H1 (cell line): Measurements from ENCODE around the gene IRF8. TPM values are rescaled to one million over a fixed set of nuclear protein-coding genes. Genes with fewer than 3 reads are reported as not detected.

ENCODE experiments used
- CTCF ChIA-PET: fragments of 300-600 bp; sonication (Branson Sonifier 250); formaldehyde crosslinking; loops from one replicate; lab custom pipeline; 2021; ENCODE audit not compliant: partially characterized antibody; lab: Charles Lee
- POLR2A ChIA-PET: fragments of 300-600 bp; sonication (Branson Sonifier 250); formaldehyde crosslinking; loops from one replicate; lab custom pipeline; 2021; ENCODE audit warnings: inconsistent platforms; ENCODE audit not compliant: partially characterized antibody; lab: Charles Lee
- DNase-seq, 2 experiments: peaks; one replicate each; pipeline versions ENCODE4 v3.0.0 to v3.0.0-alpha.2; 2010 to 2022; ENCODE audit warnings: low spot score in 2 of 2, low read depth in 1 of 2, mixed read lengths in 1 of 2
- FAIRE-seq: peaks from 2 replicates; lab custom pipeline; 2011; peaks lifted over from hg19 to GRCh38; lab: Jason Lieb, UNC
- H2AFZ ChIP-seq: 2 replicates; pipeline ENCODE4 v1.8.1; 2012; ENCODE audit warnings: low read length, inconsistent platforms
- H2AK5ac ChIP-seq: 2 replicates; pipeline ENCODE4 v1.6.1; 2013; ENCODE audit warnings: low read depth, low read length
- H2BK120ac ChIP-seq: replicated peaks from 2 replicates; pipeline ENCODE3; 2013; ENCODE audit warnings: low read depth, low read length, inconsistent platforms
- H2BK12ac ChIP-seq: 2 replicates; pipeline ENCODE4 v1.6.1; 2013; ENCODE audit warnings: low read depth, low read length
- H2BK15ac ChIP-seq: 2 replicates; pipeline ENCODE4 v1.6.1; 2013; ENCODE audit warnings: low read length
- H2BK20ac ChIP-seq: 2 replicates; pipeline ENCODE4 v1.6.1; 2013; ENCODE audit warnings: low read length
- H2BK5ac ChIP-seq: 2 replicates; pipeline ENCODE4 v1.6.1; 2013; ENCODE audit warnings: low read depth, low read length
- H3K14ac ChIP-seq: 2 replicates; pipeline ENCODE4 v1.6.1; 2013; ENCODE audit warnings: inconsistent platforms; ENCODE audit not compliant: insufficient read length
- H3K18ac ChIP-seq: 2 replicates; pipeline ENCODE4 v1.6.1; 2013; ENCODE audit warnings: low read length; ENCODE audit errors: extremely low read depth
- H3K23ac ChIP-seq: 2 replicates; pipeline ENCODE4 v1.6.1; 2013; ENCODE audit warnings: inconsistent platforms; ENCODE audit not compliant: insufficient read length
- H3K23me2 ChIP-seq: 2 replicates; pipeline ENCODE4 v1.6.1; 2013; ENCODE audit warnings: low read depth, low read length
- H3K27ac ChIP-seq: 2 replicates; pipeline ENCODE4 v1.6.1; 2011; ENCODE audit warnings: low read depth, low read length, inconsistent platforms
- H3K27me3 ChIP-seq, 4 experiments: replicated peaks in 1 of 4; 1 replicate in 1 of 4; 2 replicates in 3 of 4; pipeline versions ENCODE4 v1.6.1 to v1.8.1; 2011 to 2013; ENCODE audit warnings: low read length in 3 of 4, mild to moderate bottlenecking in 3 of 4, inconsistent platforms in 2 of 4, mixed read lengths in 2 of 4, moderate library complexity in 1 of 4; ENCODE audit not compliant: control insufficient read depth in 3 of 4, insufficient read depth in 3 of 4; ENCODE audit errors: extremely low read depth in 1 of 4
- H3K36me3 ChIP-seq, 4 experiments: 2 replicates each; pipeline versions ENCODE4 v1.6.1 to v1.8.1; 2011 to 2013; ENCODE audit warnings: mild to moderate bottlenecking in 4 of 4, low read length in 3 of 4, moderate library complexity in 2 of 4, control low read depth in 1 of 4, inconsistent platforms in 1 of 4; ENCODE audit not compliant: insufficient read depth in 4 of 4, control insufficient read depth in 2 of 4
- H3K4ac ChIP-seq: replicated peaks from 2 replicates; pipeline ENCODE3; 2013; ENCODE audit warnings: low read length, low read depth, mixed read lengths, inconsistent platforms; ENCODE audit not compliant: insufficient read length
- H3K4me1 ChIP-seq, 4 experiments: replicated peaks in 1 of 4; 1 replicate in 1 of 4; 2 replicates in 3 of 4; pipeline versions ENCODE4 v1.6.1 to v1.8.1; 2011 to 2013; ENCODE audit warnings: low read length in 3 of 4, inconsistent platforms in 2 of 4, mixed read lengths in 1 of 4; ENCODE audit not compliant: insufficient read depth in 4 of 4, control insufficient read depth in 3 of 4
- H3K4me2 ChIP-seq, 2 experiments: 2 replicates each; pipeline versions ENCODE4 v1.6.1 to v1.8.1; 2011 to 2013; ENCODE audit warnings: low read depth in 2 of 2, low read length in 2 of 2, control low read depth in 1 of 2, inconsistent platforms in 1 of 2, mild to moderate bottlenecking in 1 of 2; ENCODE audit not compliant: insufficient read depth in 1 of 2
- H3K4me3 ChIP-seq, 4 experiments: fragments of 200-600, 300-600 bp in 1 of 4; sonication (generic), shearing (Covaris generic), sonication (Bioruptor Twin) in 1 of 4; 2 replicates each; pipeline versions ENCODE4 v1.5.1 to v1.8.1; 2011 to 2016; ENCODE audit warnings: low read length in 4 of 4, low read depth in 3 of 4, control low read depth in 2 of 4, inconsistent platforms in 2 of 4, mild to moderate bottlenecking in 2 of 4, mixed read lengths in 1 of 4, moderate library complexity in 1 of 4; ENCODE audit not compliant: insufficient read depth in 2 of 4; ENCODE audit errors: extremely low read depth in 1 of 4
- H3K56ac ChIP-seq: replicated peaks from 2 replicates; pipeline ENCODE3; 2013; ENCODE audit warnings: low read depth, mild to moderate bottlenecking, mixed read lengths, low read length, inconsistent platforms; ENCODE audit not compliant: insufficient read length
- H3K79me1 ChIP-seq: 2 replicates; pipeline ENCODE4 v1.6.1; 2013; ENCODE audit warnings: low read depth, low read length, control low read depth
- H3K79me2 ChIP-seq, 2 experiments: 2 replicates each; pipeline versions ENCODE4 v1.6.1 to v1.8.1; 2012 to 2013; ENCODE audit warnings: low read length in 2 of 2, mild to moderate bottlenecking in 2 of 2, inconsistent platforms in 1 of 2; ENCODE audit not compliant: insufficient read depth in 2 of 2, control insufficient read depth in 1 of 2
- H3K9ac ChIP-seq, 4 experiments: replicated peaks in 1 of 4; 1 replicate in 1 of 4; 2 replicates in 3 of 4; pipeline versions ENCODE4 v1.6.1 to v1.8.1; 2011 to 2013; ENCODE audit warnings: low read depth in 3 of 4, low read length in 3 of 4, control low read depth in 2 of 4, mild to moderate bottlenecking in 2 of 4, moderate library complexity in 2 of 4, inconsistent platforms in 1 of 4; ENCODE audit errors: extremely low read depth in 1 of 4
- H3K9me3 ChIP-seq, 2 experiments: 2 replicates each; pipeline versions ENCODE4 v1.6.1 to v1.8.1; 2012 to 2013; ENCODE audit warnings: mild to moderate bottlenecking in 2 of 2, moderate library complexity in 2 of 2, control low read depth in 1 of 2, inconsistent platforms in 1 of 2, low read depth in 1 of 2, low read length in 1 of 2, mixed read lengths in 1 of 2; ENCODE audit not compliant: insufficient read depth in 2 of 2
- H4K20me1 ChIP-seq, 2 experiments: replicated peaks in 1 of 2; 2 replicates each; pipeline versions ENCODE3 to v1.8.1; 2011 to 2013; ENCODE audit warnings: inconsistent platforms in 2 of 2, low read length in 2 of 2, mild to moderate bottlenecking in 1 of 2; ENCODE audit not compliant: insufficient read depth in 2 of 2, control insufficient read depth in 1 of 2
- H4K5ac ChIP-seq: 2 replicates; pipeline ENCODE4 v1.6.1; 2013; ENCODE audit warnings: low read length, low read depth, mixed read lengths, inconsistent platforms; ENCODE audit not compliant: insufficient read length
- H4K8ac ChIP-seq: 2 replicates; pipeline ENCODE4 v1.8.0; 2013; ENCODE audit warnings: mild to moderate bottlenecking, moderate library complexity, low read length, inconsistent platforms; ENCODE audit not compliant: insufficient read depth; ENCODE audit errors: extremely low read depth
- H4K91ac ChIP-seq: replicated peaks from 2 replicates; pipeline ENCODE3; 2013; ENCODE audit warnings: low read length, mixed read lengths, inconsistent platforms; ENCODE audit not compliant: insufficient read length
- CHD1 ChIP-seq: IDR thresholded peaks from 2 replicates; pipeline ENCODE4 v1.6.1; 2012; ENCODE audit warnings: low read depth, low read length, improper control_type of control experiment
- KDM1A ChIP-seq: fragments of 200-600, 300-600 bp; sonication (generic); IDR thresholded peaks from 2 replicates; pipeline ENCODE4 v1.7.1; 2016; ENCODE audit warnings: mild to moderate bottlenecking, low read length, borderline replicate concordance
- YY1 ChIP-seq: IDR thresholded peaks from 2 replicates; pipeline ENCODE4 v1.6.1; 2011; ENCODE audit warnings: low read depth, mild to moderate bottlenecking, low read length
- WGBS, 2 experiments: shearing (Covaris generic) in 1 of 2; methylation state at CpG; one replicate each; pipeline versions ENCODE4 v1.1.6 to v1.1.7; 2013 to 2015; ENCODE audit warnings: low lambda C conversion rate in 2 of 2, mixed read lengths in 2 of 2, inconsistent platforms in 1 of 2, low coverage in 1 of 2, missing lambda C conversion rate in 1 of 2; ENCODE audit not compliant: insufficient replicate concordance in 2 of 2, insufficient coverage in 1 of 2, insufficient read length in 1 of 2; ENCODE audit errors: extremely low coverage in 1 of 2, missing lambda C conversion rate in 1 of 2; 5-methylcytosine and 5-hydroxymethylcytosine counted together
- polyA plus RNA-seq, 7 experiments: library from polyadenylated mRNA; depleted of rRNA in 3 of 7; stranded (reverse) in 5 of 7; unstranded in 2 of 7; fragments of >200 nt in 5 of 7; fragments of 200-250 nt in 2 of 7; gene quantifications; 1 replicate in 5 of 7; 2 replicates in 1 of 7; 4 replicates in 1 of 7; pipeline versions ENCODE4 v1.2.1 to v1.2.3, GENCODE V29; 2011 to 2013; ENCODE audit warnings: missing spikeins in 2 of 7, mixed read lengths in 2 of 7
- total RNA-seq: library from RNA; stranded (reverse); fragmentation: NEBNext Ultra II Directional; extraction: Animal tissue kit (Norgen Biotek cat#: 25700); gene quantifications from 2 replicates; pipeline ENCODE4 v1.2.1, GENCODE V29; 2021
- TF ChIP-seq, protein P1 (sequence below): IDR thresholded peaks from 2 replicates; pipeline ENCODE4 v1.6.1; 2011; ENCODE audit warnings: low read length, improper control_type of control experiment

IRF8 gene
- total and polyA plus RNA-seq, 2 of the 8 experiments (the other 6 are each of a cell fraction or from before 2014, with no cell fraction given) = 0.35 to 2.0 TPM

DNA sequence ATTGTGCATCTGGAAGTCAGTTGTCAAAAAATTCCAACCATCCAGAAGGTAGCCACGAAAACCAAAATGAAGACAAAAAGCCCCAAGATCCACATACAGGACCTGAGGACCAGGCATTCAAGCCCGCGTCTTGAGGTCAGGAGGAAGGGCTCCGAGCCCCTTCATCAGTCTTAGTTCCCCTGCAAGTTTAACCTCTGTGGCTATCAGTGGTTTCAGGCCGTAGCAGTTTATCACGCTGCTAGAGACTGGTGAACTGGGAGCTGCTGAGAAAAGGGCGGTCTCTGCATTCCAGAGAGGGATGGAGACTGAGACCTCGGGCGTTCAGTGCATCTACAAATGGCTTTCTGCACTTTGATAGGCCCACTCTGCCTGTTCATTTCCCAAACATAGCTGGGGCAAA, 70.6 kb downstream of the IRF8 start:
- H3K4me1 ChIP-seq = no peaks in the 10 kb centered on the region
- H4K8ac ChIP-seq = no peak overlapping the region
- no peak overlapping the region for H2BK12ac ChIP-seq
- H3K27ac ChIP-seq = no peak overlapping the region
- H4K91ac ChIP-seq = no peak overlapping the region
- H2BK20ac ChIP-seq = no peak overlapping the region
- H3K4me3 ChIP-seq = no peak overlapping the region
- H3K56ac ChIP-seq = no peak overlapping the region
- no peak overlapping the region for H3K23ac ChIP-seq
- H3K4me2 ChIP-seq = no peak overlapping the region
- H3K9me3 ChIP-seq = peaks cover 6 to 9% of the 10 kb centered on the region in 2 experiments
- H3K23me2 ChIP-seq = no peaks in the 10 kb centered on the region
- FAIRE-seq (no peak), DNase-seq (no peak)
- TF ChIP-seq CHD1 = no peak
- TF ChIP-seq, protein P1, sequence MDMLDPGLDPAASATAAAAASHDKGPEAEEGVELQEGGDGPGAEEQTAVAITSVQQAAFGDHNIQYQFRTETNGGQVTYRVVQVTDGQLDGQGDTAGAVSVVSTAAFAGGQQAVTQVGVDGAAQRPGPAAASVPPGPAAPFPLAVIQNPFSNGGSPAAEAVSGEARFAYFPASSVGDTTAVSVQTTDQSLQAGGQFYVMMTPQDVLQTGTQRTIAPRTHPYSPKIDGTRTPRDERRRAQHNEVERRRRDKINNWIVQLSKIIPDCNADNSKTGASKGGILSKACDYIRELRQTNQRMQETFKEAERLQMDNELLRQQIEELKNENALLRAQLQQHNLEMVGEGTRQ = no peak
- TF ChIP-seq KDM1A = no peak
- no peak for TF ChIP-seq YY1
- no peaks in the 10 kb centered on the region for H3K79me2 ChIP-seq
- H2AK5ac ChIP-seq = no peak overlapping the region
- no peak overlapping the region for H2BK15ac ChIP-seq
- no peaks in the 10 kb centered on the region for H3K27me3 ChIP-seq
- WGBS, 2 experiments = 85% methylated on average over 9 of the region's 9 CpGs; no CpG with 5 or more reads in 1 of the 2 experiments
- H3K14ac ChIP-seq = no peak overlapping the region
- H3K36me3 ChIP-seq = no peaks in the 10 kb centered on the region
- H2AFZ ChIP-seq = no peak overlapping the region
- POLR2A ChIA-PET = no interaction called here
- no peak overlapping the region for H2BK120ac ChIP-seq
- no peaks in the 10 kb centered on the region for H3K79me1 ChIP-seq
- no peak overlapping the region for H3K4ac ChIP-seq
- no peak overlapping the region for H3K9ac ChIP-seq
- CTCF ChIA-PET = interaction anchor here (1.3 kb wide), 2 partner anchors 10 to 17 kb away, joined by 4 read pairs; no protein-coding TSS in a partner anchor
- H4K5ac ChIP-seq = no peak overlapping the region
- no peak overlapping the region for H3K18ac ChIP-seq
- H2BK5ac ChIP-seq = no peak overlapping the region
- H4K20me1 ChIP-seq = no peaks in the 10 kb centered on the region
